Measurements from ENCODE around the gene LRRC8E.

- TF ChIP-seq EZH2 (IDR thresholded peaks at IDR 0.05), result no peak
- no peak for TF ChIP-seq POLR2AphosphoS5 (IDR thresholded peaks at IDR 0.05; ENCODE audit: borderline replicate concordance, low read depth, low read length)
- TF ChIP-seq FOXP2 (optimal IDR thresholded peaks at IDR 0.05; ENCODE audit: control extremely low read depth, extremely low read length, insufficient read depth), result no peak
Measured at GRCh38 chr19:7914598-7915045, 26.3 kb downstream of the LRRC8E start, which contains the start of gene TGFBR3L.
